ENCODE measurements around the gene RPS19.

Gene RPS19

GRCh38 chr19:41915021-41915775, 55.1 kb downstream of the RPS19 start:
- no peak for DNase-seq (ENCODE audit: low read depth, low spot score)

GRCh38 chr19:41915776-41916414, 55.8 kb downstream of the RPS19 start:
- no peak for DNase-seq (ENCODE audit: low read depth, low spot score)

- no peak for DNase-seq (ENCODE audit: low read depth, low spot score)
Measured at GRCh38 chr19:41917676-41918075, 57.6 kb downstream of the RPS19 start.

DNA sequence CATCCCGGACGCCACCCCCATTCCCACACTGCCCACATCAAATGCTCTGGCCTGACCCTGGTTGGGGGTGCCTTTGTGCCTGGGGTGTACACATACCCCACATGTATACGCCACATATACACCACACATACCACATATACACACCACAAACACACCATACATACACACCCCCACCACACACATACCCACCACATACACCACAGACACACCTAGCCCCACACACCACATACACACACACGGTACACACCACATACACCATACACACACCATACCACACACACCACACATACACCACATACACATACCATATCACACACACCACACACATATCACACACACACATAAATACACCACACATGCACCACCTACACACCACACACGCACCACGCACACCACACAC, 58.0 kb downstream of the RPS19 start:
- no peak for DNase-seq (ENCODE audit: low read depth, low spot score)

GRCh38 chr19:41918653-41919244, 58.7 kb downstream of the RPS19 start:
- no peak for DNase-seq (ENCODE audit: low read depth, low spot score)

DNA sequence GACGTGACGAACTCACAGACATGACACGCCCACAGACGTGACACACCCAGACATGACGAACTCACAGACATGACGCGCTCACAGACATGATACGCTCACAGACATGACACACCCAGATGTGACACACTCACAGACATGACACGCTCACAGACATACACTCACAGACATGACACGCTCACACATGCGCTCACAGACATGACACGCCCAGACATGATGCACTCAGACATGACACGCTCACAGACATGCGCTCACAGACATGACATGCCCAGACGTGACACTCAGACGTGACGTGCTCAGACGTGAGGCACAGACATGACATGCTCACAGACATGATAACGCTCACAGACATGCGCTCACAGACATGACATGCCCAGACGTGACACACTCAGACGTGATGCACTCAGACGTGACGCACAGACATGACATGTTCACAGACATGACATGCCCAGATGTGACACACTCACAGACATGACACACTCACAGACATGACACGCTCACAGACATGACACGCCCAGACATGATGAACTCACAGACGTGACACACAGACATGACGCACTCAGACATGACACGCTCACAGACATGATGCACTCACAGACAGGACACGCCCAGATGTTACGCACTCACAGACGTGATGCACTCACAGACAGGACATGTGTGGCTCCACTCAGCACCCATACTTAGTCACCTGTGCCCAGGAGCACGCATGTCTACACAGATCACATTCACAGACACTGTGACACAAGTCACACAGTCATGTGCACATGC, 60.1 kb downstream of the RPS19 start:
- DNase-seq (ENCODE audit: low read depth, low spot score): no peak

DNA sequence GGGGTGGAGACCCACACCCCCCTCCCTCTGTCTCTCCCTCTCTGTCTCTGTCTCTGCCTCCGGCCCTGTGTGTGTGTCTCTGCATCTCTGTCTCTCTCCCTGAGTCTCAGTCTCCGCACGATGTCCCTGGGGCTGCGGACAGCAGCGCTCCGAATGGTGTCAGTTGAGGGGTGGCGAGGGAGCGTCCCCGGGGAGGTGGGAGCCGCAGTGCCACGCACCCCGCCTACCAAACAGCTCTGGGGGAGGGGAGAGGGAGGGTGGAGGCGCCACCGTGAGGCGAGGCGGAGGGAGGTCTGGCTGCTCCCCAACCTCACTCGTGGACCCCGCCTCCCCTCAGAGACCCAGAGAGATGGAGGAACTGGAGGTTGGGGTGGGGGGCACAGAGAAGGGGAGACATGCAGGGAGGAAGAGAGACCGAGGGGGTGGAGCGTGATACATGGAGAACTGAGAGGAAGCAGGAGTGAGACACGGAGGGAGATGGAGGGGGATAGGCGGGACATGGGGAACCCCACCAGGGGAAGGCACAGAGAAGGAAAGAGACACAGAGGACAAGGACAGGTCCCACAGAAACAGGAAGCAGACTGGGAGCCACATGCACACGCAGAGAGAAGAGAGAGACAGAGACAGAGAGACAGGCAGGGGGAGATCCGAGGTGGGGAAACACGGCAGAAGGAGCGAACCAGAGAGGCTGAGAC, 61.0 kb downstream of the RPS19 start:
- DNase-seq (ENCODE audit: low read depth, low spot score): no peak

GRCh38 chr19:41921577-41922576, 61.8 kb downstream of the RPS19 start:
- DNase-seq (ENCODE audit: low read depth, low spot score): no peak
